ENCODE data around the gene OR6C2.
"Not testable (repeated sequence)": the region's sequence is repeated elsewhere in the genome, so short reads cannot be mapped to it uniquely, and the experiment has no call there.

OR6C2 gene

DNA sequence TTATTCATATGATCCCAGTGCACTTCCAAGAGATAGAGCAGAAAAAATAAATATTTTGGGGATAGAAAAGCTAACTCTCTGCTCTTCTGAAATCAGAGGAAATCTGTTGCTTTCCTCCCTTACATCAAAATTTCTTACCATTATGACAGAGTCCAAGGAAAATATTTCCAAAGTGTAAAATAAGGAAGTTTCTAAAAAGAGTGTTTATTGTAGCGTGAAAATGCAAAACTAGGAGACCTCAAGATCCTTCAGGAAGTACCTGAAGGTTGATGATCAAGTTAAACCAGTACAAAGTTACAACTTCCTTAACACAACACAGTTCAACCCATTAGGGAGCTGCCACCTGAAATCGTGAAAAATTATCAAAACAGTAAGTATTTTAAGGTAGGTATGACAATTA, at the start of gene OR6C2:
TSS of gene OR6C2 (plus strand) at position 301 of the 400 bp plus-strand sequence. CDS start 8,138 bp downstream, outside the sequence.
- DNase-seq, result no peak

DNA sequence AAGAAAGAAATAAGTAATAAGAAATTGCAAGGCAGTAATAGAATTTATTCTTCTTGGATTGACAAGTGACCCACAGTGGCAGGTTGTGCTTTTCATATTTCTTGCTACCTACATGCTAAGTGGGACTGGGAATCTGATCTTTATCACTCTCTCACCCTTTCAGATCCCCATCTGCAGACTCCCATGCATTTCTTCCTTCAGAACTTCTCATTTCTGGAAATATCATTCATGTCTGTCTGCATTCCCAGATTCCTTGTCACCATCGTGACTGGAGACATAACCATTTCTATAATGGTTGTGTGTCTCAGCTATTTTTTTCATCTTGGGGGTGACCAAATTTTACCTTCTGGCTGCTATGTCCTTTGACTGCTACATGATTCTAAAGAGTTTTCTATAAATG, 47.5 kb upstream of the OR6C2 start:
- no peak for DNase-seq

DNA sequence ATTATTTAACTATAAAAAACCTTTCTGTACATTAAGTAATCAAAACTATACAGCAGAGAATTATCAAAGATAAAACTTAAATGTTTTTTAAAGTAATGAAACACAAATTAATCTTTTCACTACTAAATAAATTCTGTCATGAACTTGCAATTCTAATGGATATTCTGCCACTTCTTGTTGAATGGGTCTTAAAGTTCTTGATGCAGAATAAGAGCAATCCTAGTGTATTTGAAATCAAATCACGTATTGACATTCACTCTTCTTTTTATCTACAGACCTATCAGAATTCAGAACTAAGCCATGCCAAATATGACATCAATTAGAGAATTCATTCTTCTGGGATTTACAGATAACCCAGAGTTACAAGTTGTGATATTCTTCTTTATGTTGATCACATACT, 43.6 kb upstream of the OR6C2 start, which contains the start of gene OR6C65:
TSS of gene OR6C65 (plus strand) at position 301 of the 400 bp plus-strand sequence. CDS start at position 301, 0 bp downstream.
- no peak for DNase-seq

DNA sequence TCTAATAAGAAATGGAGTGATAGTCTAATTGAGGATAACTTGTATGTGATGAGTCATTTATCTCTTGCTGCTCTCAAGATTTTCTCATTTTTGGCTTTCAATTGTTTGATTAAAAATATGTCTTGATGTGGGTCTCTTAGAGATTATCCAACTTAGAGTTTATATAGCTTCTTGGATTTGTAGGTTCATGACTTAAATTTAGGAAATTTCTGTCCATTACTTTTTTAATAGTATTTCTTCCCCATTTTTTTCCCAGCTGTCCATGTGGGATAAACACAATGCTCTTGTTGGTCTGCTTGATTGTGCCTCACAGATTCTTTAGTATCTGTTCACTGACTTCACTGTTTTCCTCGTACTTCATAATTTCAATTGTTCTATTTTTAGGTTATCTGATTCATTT, 36.0 kb upstream of the OR6C2 start:
- no peak for DNase-seq

DNA sequence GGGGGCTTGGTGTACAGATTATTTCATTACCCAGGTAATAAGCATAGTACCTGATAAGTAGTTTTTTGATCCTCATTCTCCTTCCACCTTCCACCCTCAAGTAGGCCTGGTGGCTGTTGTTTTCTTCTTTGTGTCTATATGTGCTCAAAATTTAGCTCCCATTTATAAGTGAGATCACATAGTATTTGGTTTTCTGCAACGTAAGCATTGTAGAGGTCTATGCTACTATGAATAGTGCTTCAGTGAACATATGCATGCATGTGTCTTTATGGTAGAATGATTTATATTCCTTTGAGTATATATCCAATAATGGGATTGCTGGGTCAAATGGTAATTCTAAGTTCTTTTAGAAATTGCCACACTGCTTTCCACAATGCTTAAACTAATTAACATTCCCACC, 34.7 kb upstream of the OR6C2 start:
- not testable (repeated sequence) for DNase-seq

DNA sequence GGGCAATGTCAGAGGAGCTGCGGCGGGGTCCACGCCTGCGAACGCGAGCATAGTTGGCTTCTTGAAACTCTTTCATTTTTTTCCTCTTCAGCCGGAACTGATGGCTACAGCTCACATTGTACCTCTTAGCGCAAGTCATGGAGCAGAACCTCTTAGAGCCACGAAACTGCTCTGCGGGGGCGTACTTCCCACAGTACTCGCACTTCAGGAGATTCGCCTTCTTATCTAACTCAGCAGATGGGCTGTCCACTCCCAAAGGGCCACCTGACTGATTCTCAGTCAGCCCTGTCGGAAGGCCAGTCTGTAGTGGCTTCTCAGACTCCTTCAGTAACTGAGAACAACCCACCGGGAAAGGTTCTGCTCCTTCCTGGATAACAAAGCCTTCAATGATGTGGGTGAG, 31.7 kb upstream of the OR6C2 start:
- DNase-seq, result not testable (repeated sequence)

DNA sequence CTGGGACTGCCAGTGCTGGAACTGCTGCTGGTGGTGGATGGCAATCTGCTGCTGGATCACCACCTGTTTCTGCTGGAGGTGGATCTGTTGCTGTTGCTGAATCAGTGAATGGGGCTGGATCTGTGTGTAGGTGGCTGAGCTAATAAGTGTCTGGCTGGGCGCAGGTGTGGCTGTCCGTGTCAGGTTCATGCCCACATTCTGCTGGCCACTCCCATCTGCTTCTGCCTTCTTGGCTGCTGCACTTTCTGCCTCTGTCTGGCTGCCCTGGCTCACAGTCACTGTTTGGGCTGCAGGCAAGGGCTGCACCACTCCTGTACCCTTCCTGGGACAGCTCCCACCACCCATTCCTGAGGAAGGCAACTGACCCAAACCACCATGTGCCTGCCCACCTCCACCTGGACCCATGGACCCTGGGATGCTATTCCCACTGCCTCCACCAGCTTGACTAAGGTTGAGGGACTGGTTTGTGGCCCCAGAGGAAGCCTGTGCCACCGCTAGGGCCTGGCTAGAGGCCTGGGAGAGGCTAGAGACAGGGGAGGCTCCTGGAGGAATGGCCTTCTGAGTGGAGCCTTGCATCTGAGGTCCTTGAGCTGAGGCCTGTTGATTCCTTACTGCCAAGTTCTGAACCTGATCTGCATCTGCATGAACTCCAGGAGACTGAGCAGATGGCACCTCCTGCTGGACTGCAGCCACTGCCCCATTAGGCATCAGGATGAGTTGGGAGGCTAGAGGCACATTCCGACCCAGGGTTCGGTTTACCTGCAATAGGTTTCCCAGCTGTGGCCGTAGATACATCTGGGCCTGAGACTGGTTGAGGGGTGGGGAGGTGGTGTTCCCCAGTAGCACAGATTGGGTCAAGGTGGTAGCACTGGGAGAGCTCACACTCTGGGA, 30.1 kb upstream of the OR6C2 start:
- DNase-seq, result not testable (repeated sequence)

DNA sequence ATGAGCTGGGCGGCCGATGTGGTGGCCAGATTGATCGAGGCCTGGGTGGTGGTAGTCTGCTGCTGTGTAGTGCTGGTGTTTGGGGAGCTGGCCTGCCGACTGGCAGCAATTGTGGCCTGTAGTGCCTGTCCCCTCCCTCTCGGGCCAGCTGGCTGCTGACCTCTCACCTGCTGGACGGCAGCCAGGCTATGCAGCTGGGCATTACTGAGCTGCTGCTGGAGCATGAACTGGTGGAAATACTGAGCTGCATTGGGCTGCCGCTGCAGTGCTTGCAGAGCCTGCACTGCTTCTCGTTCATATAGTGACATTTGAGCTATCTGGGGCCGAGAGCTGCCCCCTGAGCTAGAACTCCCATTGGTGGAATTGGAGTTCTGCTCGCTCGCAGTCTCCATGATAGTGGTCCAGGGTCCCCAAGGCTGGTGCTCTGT, 29.5 kb upstream of the OR6C2 start:
- not testable (repeated sequence) for DNase-seq

DNA sequence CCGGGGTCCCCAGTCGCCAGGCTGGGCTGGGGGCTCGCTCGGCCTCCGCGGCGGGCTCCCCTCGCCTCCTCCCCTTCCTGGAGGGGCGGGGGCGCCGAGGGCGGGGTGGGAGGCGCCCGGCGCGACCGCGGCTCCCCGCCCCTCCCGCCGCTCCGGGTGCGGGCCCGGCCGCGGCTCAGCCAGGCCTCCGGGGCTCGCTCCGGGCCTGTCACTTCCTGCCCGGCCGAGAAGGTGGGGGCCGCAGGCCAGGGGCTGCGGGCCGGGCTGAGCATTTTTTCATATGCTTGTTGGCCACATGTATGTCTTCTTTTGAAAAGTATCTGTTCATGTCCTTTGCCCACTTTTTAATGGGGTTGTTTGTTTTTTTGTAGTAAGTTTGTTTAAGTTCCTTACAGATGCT, 29.0 kb upstream of the OR6C2 start:
- DNase-seq, result not testable (repeated sequence)

DNA sequence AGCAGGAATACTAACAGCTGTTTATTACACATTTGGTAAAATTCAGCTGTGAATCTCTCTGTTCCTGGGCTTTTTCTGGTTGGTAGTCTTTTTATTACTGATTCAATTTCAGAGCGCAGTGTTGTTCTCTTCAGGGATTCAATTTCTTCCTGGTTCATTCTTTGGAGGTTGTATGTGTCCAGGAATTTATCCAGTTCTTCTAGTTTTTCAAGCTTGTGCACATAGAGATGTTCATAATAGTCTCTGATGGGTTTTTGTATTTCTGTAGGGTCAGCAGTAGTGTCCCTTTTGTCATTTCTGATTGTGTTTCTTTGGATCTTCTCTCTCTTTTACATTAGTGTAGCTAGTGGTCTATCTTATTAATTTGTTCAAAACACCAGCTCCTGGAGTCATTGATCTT, 26.9 kb upstream of the OR6C2 start:
- no peak for DNase-seq

DNA sequence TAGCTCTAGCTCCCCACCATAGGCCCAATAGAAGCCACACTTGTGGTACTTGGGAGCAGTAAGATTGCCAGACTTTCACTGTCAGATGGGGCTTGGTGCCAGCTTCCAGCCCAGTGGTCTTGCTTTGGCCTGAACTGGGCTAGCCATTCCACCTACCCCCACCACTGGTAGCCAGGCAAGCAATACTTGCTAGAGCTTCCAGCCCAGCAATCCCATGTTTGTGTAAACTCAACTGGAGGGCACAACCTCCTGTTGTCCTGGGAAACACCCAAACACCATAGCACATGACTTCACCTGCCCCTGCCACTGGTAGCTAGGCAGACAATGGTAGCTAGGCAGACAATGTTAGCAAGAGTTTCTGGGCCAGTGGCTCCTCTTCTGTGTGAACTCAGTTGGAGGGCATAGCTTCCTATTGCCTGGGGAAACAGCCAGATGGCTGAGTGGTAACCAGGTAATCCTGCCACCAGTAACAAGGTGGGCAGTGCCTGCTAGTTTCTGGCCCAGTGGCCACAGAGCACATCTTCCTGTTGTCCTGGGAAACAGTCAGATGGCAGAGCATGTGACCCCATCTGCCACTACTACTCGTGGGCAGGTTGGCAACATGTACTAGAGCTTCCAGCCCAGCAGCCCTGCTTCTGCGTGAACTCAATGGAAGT, 23.4 kb upstream of the OR6C2 start:
- DNase-seq, result no peak

DNA sequence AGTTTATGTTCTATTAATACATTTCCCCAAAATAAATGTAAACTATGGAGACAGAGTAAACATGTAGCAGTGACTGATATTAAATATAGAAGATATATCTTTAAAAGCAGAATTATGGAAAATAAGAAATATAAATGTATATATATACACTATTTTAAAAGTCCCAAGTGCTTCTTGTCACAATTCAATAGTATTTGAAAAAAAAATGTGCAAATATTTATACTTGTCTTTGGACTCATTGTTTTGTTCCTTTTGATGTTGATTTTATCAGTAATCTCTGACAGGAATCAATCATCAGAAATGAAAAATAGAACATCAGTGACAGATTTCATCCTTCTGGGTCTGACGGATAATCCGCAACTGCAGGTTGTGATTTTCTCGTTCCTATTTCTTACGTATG, 17.9 kb upstream of the OR6C2 start, which contains the start of gene OR6C76:
TSS of gene OR6C76 (plus strand) at position 301 of the 400 bp plus-strand sequence. CDS start at position 301, 0 bp downstream.
- no peak for DNase-seq

DNA sequence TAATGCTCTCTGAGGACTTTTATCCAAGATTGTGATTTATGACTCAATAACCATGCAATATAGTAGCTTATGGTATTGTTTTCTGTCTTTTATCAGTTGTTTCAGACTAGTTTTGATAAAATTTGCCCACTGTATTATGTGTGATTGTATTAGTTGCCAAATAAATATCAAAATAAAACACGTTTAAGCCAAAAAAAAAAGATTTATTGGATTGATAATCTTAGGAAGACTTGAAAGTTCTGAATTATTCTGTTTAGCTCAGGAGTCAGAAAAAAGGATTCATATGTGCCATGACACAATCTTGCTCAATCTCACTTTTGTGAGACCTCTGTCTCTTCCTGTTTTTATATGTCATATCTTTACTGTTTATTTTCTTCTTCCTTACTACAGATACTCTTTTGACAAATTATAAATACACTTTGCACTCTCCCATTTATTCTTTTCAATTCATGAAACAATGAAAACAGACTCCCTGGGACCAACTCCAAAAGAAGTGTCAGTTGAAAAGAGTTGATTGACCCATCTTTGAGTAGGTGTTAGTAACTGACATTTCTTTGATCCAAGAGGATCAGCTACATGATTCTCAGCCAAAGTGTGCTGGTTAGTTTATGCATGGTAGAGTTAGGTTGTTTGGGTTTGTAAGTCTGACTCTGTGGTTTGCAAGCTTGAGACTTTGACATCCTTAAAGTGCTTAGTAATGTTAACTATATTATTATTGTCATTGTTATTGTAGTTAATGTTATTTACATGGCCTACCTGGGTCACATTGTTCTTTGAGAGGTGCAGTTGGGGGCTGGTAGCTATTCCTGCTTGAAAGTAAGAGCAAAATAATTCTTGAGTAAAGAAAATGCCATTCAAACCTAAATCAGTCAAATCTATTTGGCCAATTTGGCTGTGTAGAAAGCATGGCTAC, 15.3 kb upstream of the OR6C2 start:
- no peak for DNase-seq

DNA sequence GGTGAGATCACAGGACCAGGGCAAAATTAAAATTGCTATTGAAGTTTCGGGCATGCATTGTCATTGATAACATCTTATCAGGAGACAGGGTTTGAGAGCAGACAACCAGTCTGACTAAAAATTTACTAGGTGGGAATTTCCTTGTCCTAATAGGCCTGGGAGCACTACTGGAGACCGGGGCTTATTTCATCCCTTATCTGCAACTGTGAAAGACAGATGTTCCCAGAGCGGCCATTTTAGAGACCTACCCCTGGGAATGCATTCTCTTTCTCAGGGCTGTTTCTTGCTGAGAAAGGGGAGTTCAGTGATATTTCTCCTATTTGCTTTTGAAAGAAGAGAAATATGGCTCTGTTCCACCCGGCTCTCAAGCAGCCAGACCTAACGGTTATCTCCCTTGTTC, 2.6 kb upstream of the OR6C2 start:
- DNase-seq, result not testable (repeated sequence)

DNA sequence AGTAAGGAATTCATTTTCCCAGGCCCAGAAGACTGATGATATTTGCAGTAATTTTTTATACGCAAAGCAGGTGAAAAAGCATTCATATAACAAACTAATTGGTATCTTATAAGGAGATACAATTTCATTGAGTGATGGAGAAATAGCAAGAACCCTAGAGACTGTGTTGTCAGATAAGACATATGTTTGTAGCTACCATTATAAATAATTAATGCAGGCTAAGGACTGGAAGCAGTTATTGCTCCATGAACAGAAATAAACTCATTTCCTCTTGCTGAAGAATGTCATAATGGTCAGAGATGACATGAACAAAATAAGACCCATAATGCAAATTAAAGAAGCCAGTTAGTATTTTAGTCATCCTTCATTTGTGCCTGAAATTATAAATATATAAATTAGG, 1.5 kb downstream of the OR6C2 start:
- no peak for DNase-seq

DNA sequence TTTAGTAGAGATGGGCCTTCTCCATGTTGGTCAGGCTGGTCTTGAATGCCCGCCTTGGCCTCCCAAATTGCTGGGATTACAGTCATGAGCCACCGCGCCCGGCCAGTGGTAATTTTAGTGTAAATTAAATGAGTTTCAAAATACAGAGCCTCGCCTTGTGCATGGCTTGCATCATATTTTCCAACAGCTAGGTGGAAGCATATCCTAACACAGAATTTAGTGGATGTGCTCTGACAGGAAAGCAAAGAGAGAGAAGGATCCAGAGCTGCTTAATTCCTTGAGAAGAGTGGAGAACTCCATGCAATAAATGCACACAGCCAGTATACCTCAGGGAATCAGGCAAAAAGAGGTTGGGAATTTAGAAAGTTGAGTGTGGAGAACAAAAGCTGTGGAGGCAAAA, 2.5 kb downstream of the OR6C2 start:
- no peak for DNase-seq

DNA sequence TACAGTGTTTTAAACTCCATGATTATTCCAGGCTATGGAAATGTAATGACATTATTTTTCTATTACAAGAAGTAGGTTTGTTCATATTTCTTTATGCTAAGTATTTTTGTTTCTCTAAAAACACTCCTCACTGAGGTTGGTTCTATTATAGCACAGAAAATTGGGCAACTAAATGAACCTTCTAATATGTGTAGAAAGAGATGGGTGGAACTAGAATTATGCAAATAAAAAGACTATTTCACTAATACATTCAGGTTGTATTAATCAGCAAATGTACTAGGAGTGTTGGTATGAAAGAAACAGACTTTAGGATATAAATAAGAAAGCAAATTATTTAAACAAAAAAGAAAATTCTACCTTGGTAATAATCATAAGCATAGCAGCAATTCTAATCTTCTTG, 4.9 kb downstream of the OR6C2 start:
- no peak for DNase-seq

DNA sequence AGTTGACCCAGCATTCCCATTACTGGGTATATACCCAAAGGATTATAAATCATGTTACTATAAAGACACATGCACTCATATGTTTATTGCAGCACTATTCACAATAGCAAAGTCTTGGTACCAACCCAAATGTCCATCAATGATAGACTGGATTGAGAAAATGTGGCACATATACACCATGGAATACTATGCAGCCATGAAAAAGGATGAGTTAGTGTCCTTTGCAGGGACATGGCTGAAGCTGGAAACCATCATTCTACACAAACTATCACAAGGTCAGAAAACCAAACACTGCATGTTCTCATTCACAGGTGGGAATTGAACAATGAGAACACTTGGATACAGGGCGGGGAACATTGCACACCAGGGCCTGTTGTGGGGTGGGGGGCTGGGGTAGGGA, 21.1 kb downstream of the OR6C2 start:
- DNase-seq, result not testable (repeated sequence)

DNA sequence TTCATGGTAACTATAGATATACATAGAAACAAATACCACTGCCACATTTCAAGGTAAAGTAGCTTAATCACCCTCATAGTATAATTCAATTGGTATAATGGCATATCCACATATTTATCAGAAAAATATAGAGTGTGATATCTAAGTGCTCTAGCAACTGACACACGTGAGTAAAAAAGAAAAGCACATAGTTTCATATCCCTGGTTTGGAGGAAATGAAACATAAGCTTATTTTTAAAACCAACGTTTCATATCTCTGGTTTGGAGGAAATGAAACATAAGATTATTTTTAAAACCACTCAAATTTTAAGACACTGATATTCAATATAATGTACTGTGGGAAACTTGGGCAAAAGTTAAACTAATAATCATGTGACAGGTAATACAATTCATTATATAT, 24.0 kb downstream of the OR6C2 start:
- DNase-seq, result no peak

DNA sequence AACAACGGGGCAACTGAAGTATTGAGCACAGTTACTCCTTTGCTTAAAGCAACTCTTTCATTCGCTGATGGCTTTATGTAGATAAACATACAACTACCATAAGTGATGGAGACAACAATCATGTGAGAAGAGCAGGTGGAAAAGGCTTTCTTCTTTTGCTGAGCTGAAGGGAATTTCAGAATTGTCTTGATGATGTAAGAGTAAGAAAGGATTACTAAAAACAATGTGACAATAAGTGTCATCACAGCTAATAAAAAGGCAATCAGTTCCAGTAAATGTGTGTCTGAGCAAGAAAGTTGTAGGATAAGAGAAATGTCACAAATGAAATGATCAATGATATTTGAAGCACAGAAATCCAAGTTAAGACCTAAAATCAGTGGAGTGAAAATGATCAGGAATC, 25.4 kb downstream of the OR6C2 start:
- no peak for DNase-seq

DNA sequence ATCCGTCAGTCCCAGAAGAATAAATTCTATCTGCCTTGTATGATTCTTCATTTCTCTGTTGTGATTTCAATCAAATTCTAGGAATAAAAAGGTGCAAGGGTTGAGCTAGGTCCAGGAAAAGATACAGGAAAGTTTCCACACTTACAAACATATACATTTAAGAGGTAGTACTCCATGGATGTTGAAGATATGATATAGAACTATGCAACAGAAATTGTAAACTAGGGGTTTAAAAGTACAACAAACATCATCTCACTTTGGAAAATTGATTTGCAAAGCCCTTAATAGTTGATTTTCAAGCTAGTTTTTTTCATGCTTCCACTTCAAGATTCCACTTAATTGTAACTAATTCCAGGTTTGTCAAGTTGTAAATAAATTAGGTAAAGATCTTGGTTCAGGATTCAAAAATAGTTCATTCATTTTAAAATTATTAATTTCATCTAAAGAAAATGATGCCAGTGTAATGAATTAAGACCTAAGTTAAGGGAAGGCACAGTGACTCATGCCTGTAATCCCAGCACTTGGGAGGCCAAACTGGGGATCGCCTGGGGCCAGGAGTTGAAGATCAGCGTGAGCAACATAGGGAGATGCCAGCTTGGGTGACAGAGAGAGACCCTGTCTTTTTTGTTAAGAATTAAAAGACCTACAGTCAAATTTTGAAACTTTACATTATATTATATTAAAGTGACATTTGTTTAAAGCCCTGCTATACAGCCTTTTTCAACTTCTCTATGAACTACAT, 26.4 kb downstream of the OR6C2 start, which contains the start of gene OR6C70:
TSS of gene OR6C70 (minus strand) at position 51 of the 742 bp plus-strand sequence. CDS start at position 51, 0 bp downstream.
- no peak for DNase-seq

DNA sequence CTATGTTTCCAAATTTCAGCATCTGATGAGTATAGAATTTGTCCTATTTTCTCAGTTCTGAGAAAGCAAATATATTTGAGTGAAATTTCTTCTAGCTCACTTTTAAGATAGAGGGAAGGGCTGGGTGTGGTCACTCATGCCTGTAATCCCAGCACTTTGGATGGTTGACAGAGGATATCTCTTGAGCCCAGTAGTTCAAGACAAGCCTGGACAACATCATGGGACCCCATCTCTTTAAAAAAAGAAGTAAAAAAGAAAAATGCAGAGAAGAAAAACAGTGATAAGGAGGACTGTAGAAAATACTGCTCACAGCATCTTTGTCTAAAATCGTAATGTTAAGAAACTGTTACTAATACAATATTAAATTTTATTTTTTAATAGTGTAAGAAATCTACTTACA, 28.4 kb downstream of the OR6C2 start:
- DNase-seq, result no peak
